HAP-1 (cell line): ENCODE data around the gene TIMM50.
"Not testable (repeated sequence)": the region's sequence is repeated elsewhere in the genome, so short reads cannot be mapped to it uniquely, and the experiment has no call there.

Source experiments
- DNase-seq, 2 experiments: peaks; one replicate each; pipeline ENCODE4 v3.0.0-alpha.2; 2016 to 2020; ENCODE audit warnings: low spot score in 2 of 2
- H3K27me3 ChIP-seq: fragments of 250-450 bp; sonication (Bioruptor Pico); 2 replicates; pipeline ENCODE4 v1.5.1; 2020; ENCODE audit warnings: low read depth, mild to moderate bottlenecking, moderate library complexity
- H3K36me3 ChIP-seq: fragments of 250-450 bp; sonication (Bioruptor Pico); replicated peaks from 2 replicates; pipeline ENCODE4 v1.5.1; 2020; ENCODE audit warnings: mild to moderate bottlenecking
- H3K4me1 ChIP-seq: fragments of 250-450 bp; sonication (Bioruptor Pico); 2 replicates; pipeline ENCODE4 v1.5.1; 2020; ENCODE audit warnings: mild to moderate bottlenecking
- H3K4me3 ChIP-seq: fragments of 250-450 bp; sonication (Bioruptor Pico); 2 replicates; pipeline ENCODE4 v1.5.1; 2020; ENCODE audit warnings: mild to moderate bottlenecking, moderate library complexity
- H3K9me3 ChIP-seq: fragments of 250-450 bp; sonication (Bioruptor Pico); 2 replicates; pipeline ENCODE4 v1.5.1; 2020; ENCODE audit warnings: mild to moderate bottlenecking, moderate library complexity
- in situ Hi-C: fragments of 300-500 bp; cut with MboI; formaldehyde crosslinking; loops from 3 replicates; pipeline ENCODE4 v1.14.3; 2020; ENCODE audit warnings: low sequenced_read_pairs, inconsistent platforms, mixed read lengths

TIMM50 gene

GRCh38 chr19:39448271-39448670, 32.4 kb upstream of the TIMM50 start:
- peaks cover 6% of the 10 kb centered on the region; the same call in 1 of the 2 replicates for H3K4me1 ChIP-seq
- no peak overlapping the region for H3K4me3 ChIP-seq
- H3K36me3 ChIP-seq = peaks cover 20% of the 10 kb centered on the region
- H3K9me3 ChIP-seq = no peaks in the 10 kb centered on the region
- H3K27me3 ChIP-seq = no peaks in the 10 kb centered on the region
- in situ Hi-C loops = loop anchor here (10.0 kb wide), 1 partner anchor 87 kb away; the partner anchor contains the start of gene EID2B
- no peak for DNase-seq

- no peaks in the 10 kb centered on the region for H3K9me3 ChIP-seq
- peaks cover 27% of the 10 kb centered on the region for H3K36me3 ChIP-seq
- no peak overlapping the region for H3K4me3 ChIP-seq
- peaks cover 6% of the 10 kb centered on the region; the same call in 1 of the 2 replicates for H3K4me1 ChIP-seq
- no peak for DNase-seq
- in situ Hi-C loops = loop anchor here (10.0 kb wide), 1 partner anchor 86 kb away; the partner anchor contains the start of gene EID2B
- H3K27me3 ChIP-seq = no peaks in the 10 kb centered on the region
Observed at GRCh38 chr19:39449116-39449797, 31.4 kb upstream of the TIMM50 start.

DNA sequence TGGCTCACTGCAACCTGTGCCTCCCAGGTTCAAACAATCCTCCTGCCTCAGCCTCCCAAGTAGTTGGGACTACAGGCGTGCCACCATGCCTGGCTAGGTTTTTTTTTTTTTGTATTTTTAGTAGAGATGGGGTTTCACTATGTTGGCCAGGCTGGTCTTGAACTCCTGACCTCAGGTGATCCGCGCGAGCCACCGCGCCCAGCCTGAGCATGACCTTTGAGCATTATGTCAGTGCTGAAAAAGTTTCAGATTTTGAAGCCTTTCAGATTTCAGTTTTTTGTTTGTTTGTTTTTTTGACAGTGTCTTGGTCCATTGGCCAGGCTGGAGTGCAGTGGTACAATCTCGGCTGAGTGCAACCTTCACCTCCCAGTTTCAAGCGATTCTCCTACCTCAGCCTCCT, 29.4 kb upstream of the TIMM50 start:
- H3K9me3 ChIP-seq, H3K4me3 ChIP-seq, H3K4me1 ChIP-seq, in situ Hi-C loops, DNase-seq, H3K27me3 ChIP-seq: not testable (repeated sequence)
- H3K36me3 ChIP-seq = peaks cover 33% of the 10 kb centered on the region

DNA sequence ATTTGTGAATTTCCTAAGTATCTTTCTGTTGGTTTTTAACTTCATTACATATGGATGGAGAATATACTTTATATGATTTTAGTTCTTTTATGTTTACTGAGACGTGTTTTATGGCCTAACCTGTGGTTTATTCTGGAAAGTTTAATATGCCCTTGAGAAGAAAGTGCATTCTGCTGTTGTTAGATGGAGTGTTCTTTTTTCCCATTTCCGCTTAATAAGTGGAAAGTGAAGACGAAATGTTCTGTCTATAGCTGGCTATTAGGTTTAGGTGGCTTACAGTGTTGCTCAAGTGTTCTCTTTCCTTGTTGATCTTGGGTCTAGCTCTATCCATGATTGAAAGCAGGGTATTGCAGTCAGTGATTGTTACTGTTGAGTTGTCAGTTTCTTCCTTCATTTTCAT, 17.2 kb upstream of the TIMM50 start:
- no peak for DNase-seq
- Histone ChIP-seq H3K9me3 (no peaks in the 10 kb centered on the region), H3K4me1 (no peaks in the 10 kb centered on the region), H3K4me3 (no peak overlapping the region), H3K27me3 (no peaks in the 10 kb centered on the region), H3K36me3 (peaks cover 65% of the 10 kb centered on the region)
- in situ Hi-C loops = no loop called here

DNA sequence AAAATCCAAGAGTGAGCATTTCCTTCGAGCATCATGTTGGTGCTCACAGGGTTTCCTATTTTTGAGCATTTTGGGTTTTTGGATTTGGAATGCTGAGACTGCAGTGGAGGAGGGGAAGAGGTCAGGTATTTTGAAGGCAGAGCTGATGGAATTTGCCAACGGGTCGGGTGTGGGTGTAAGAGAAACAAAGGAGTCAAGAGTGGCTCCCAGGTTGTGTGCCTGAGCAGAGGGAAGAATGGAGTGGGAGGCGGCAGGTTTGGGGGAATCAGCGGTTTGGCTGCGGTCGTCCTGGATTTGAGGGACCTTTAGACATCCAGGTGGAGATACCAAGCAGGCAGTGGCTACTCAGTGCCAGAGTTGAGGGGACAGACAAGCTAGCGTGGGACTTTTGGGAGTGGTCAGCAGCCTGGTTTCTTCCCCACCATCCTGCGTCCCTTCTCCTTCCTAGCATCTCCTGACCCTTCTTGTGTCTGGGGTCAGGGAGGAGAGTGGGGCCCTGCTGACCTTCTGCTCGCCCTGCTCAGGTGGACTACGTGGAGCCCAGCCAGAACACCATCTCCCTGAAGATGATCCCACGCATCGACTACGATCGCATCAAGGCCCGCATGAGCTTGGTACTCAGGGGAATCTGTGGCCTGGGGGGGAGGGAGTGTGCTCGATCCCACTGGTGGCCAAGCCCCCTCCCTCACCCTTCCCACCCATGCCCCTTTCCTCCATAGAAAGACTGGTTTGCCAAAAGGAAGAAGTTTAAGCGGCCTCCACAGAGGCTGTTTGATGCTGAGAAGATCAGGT, 14.5 kb upstream of the TIMM50 start:
- no peaks in the 10 kb centered on the region for H3K4me1 ChIP-seq
- in situ Hi-C loops = no loop called here
- H3K27me3 ChIP-seq = no peaks in the 10 kb centered on the region
- DNase-seq = no peak
- H3K36me3 ChIP-seq = peaks cover 67% of the 10 kb centered on the region
- no peaks in the 10 kb centered on the region for H3K9me3 ChIP-seq
- H3K4me3 ChIP-seq = no peak overlapping the region

DNA sequence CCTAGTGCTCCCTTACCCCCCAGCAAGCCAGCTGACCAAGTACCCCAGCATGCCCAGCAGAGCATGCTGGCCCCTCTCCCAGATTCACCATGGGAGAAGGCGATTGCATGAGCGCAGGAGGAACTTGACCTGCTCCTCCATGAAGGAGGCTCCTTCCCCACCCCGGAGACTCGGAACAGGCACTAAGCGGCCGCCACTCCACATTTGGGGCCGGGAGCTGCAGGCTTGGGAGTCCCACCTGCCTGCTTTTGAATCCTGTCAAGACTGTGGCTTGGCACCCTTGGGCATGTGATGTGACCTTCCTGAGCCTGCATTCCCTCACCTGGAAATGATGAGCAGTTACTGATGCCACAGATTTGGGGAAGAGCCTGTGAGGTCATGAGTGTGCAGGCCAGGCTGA, 12.7 kb upstream of the TIMM50 start:
- Histone ChIP-seq H3K36me3 (peaks cover 72% of the 10 kb centered on the region), H3K4me1 (no peaks in the 10 kb centered on the region), H3K9me3 (no peaks in the 10 kb centered on the region), H3K27me3 (no peaks in the 10 kb centered on the region), H3K4me3 (no peak overlapping the region)
- in situ Hi-C loops = no loop called here
- DNase-seq = no peak

DNA sequence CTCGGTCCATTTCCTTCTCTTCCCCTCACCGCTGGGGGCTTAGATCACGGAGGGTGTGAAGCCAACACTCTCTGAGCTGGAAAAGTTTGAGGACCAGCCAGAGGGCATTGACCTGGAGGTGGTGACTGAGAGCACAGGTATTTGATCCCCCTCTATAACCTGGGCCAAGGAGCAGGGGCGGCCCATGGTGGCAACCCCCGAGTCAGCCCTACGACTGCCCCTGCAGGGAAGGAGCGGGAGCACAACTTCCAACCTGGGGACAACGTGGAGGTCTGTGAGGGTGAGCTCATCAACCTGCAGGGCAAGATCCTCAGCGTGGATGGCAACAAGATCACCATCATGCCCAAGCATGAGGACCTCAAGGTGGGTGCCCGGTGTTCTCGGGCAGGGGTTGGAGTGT, 11.6 kb upstream of the TIMM50 start:
- in situ Hi-C loops = no loop called here
- H3K36me3 ChIP-seq = peaks cover 81% of the 10 kb centered on the region

DNA sequence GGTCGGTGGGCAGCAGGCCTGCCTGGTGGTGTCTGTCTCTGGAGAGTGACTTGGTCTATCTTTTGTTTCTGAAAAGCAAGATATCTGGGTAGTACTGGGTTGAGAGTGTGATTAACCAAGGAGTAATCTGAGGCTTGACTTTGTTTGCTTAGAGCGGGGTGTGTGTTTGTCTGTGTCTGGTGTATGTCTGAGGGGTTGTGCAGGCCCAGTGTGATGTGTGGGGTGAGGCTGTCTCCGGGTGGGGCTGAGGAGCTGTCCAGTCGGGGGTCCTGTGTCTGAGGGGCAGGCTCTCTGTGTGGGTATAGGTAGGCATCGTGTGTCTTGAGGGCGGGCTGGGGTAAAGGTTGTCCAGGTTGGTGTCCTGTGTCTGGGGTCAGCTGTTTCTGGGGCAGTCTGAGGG, 11.1 kb upstream of the TIMM50 start:
- in situ Hi-C loops = no loop called here
- DNase-seq = no peak
- Histone ChIP-seq H3K4me3 (no peak overlapping the region), H3K27me3 (no peaks in the 10 kb centered on the region), H3K9me3 (no peaks in the 10 kb centered on the region), H3K4me1 (no peaks in the 10 kb centered on the region), H3K36me3 (peaks cover 84% of the 10 kb centered on the region)

More for the DNA sequence above, 11.6 kb upstream of the TIMM50 start:
- DNase-seq = no peak
- H3K27me3 ChIP-seq = no peaks in the 10 kb centered on the region
- H3K4me1 ChIP-seq = no peaks in the 10 kb centered on the region
- no peak overlapping the region for H3K4me3 ChIP-seq
- no peaks in the 10 kb centered on the region for H3K9me3 ChIP-seq

DNA sequence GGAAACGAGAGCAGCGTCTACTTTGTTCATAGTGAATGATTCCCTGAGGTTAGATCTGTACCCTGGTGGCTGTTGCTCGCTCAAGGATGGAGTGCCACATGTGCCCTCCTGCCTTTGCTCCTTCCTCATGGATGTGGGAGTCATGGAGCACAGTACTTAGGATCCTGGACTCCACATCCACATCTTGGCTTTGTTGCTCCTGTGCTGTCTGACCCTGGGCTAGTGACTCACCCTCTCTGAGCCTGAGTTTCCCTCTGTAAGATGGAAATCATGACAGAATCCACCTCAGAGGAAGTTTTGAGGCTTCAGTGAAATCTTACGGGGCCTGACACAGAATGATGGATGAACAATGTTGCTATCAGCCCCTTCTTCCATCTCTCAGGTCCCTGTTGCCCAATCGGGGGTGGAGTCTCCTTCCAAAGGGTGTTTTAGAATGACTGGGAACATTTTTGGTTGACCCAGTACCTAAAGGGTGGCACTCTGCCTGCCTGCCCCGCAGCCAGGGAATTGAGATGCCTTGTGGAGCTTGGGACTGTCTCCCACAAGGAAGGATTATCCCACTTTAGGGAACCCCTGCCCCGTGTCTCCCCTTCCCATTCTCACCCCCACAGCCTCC, 9.8 kb upstream of the TIMM50 start:
- H3K4me1 ChIP-seq = no peaks in the 10 kb centered on the region
- DNase-seq = no peak
- H3K9me3 ChIP-seq = no peaks in the 10 kb centered on the region
- H3K36me3 ChIP-seq = peaks cover 80% of the 10 kb centered on the region
- no peak overlapping the region for H3K4me3 ChIP-seq
- no peaks in the 10 kb centered on the region for H3K27me3 ChIP-seq
- in situ Hi-C loops = no loop called here

DNA sequence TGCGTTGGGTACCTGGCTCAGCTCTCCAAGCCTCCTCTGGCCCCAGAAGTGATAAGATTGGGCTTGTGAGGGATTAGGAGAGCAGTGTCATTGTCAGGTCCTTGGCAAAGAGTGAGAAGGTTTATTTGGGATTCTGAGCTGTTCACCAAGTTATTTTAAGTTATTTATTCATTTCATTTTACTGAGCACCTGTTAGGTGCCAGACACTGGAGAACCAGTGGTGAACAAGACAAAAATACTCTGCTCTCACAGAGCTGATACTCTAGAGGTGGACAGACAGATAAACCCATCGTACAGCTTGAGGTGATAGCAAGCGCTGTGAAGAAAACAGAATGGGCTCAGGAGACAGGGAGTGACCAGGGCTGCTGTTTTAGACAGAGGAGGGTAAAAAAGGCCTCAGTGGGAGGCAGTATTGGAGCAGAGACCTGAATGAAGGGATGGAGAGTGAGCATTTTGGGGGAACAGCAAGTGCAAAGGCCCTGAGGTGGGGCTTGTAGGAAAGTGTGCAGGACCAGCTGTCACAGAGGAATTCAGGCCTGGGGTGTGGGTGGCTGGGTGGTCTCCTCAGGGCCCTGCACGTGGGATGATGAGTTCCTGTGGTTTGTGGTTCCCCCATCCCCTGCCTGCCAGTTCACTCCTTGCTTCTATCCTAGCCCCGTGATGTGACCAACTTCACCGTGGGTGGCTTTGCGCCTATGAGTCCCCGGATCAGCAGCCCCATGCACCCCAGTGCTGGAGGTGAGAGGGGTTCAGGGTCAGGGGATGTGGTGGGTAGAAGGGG, 8.7 kb upstream of the TIMM50 start:
- H3K36me3 ChIP-seq = peaks cover 79% of the 10 kb centered on the region

GRCh38 chr19:39472746-39473442, 7.7 kb upstream of the TIMM50 start:
- H3K27me3 ChIP-seq = no peaks in the 10 kb centered on the region
- no peaks in the 10 kb centered on the region for H3K9me3 ChIP-seq
- no peak overlapping the region for H3K4me3 ChIP-seq
- H3K36me3 ChIP-seq = peaks cover 71% of the 10 kb centered on the region
- no peak for DNase-seq
- no peaks in the 10 kb centered on the region for H3K4me1 ChIP-seq
- in situ Hi-C loops = no loop called here

More for the DNA sequence above, 8.7 kb upstream of the TIMM50 start:
- H3K9me3 ChIP-seq = no peaks in the 10 kb centered on the region
- H3K4me3 ChIP-seq = no peak overlapping the region
- DNase-seq = no peak
- no peaks in the 10 kb centered on the region for H3K27me3 ChIP-seq
- no peaks in the 10 kb centered on the region for H3K4me1 ChIP-seq
- in situ Hi-C loops = no loop called here

DNA sequence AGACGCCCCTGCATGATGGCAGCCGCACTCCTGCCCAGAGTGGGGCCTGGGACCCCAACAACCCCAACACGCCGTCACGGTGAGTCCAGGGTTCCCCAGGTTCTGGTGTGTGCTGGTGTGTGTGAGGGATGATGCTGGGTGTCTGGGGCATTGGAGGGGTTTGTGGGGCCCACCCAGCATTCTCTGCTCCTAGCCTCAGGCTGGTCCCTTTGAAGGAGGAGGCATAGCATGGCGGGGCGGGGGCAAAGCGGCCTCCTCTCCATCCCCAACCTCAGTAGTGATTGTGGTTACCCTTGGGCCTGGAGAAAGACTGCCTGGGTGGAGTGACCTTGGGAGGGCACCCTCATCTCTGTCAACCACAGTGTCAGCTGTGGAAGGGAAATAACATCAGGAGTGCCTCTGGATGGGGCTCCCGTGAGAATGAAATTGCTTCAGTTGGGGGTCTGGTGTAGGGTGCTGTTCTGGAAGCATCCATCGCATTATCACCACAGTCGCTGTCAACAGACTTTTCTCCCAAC, 7.1 kb upstream of the TIMM50 start:
- Histone ChIP-seq H3K4me1 (no peaks in the 10 kb centered on the region), H3K9me3 (no peaks in the 10 kb centered on the region), H3K36me3 (peaks cover 65% of the 10 kb centered on the region), H3K4me3 (no peak overlapping the region), H3K27me3 (no peaks in the 10 kb centered on the region)
- in situ Hi-C loops = no loop called here
- DNase-seq = no peak

DNA sequence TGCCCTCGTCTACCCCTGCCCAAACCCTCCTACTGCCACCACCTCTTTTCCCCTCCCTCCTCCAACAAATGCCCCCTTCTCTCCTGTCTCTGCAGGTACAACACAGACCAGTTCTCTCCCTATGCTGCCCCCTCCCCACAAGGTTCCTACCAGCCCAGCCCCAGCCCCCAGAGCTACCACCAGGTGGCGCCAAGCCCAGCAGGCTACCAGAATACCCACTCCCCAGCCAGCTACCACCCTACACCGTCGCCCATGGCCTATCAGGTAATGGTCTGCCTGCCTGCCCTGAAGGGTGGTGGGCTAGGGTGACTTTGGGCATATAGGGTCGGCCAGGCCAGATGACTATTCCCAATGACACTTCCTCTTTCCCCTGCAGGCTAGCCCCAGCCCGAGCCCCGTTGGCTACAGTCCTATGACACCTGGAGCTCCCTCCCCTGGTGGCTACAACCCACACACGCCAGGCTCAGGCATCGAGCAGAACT, 6.5 kb upstream of the TIMM50 start:
- peaks cover under 1% of the 10 kb centered on the region for H3K4me1 ChIP-seq
- peaks cover 59% of the 10 kb centered on the region for H3K36me3 ChIP-seq
- H3K4me3 ChIP-seq = no peak overlapping the region
- no peaks in the 10 kb centered on the region for H3K9me3 ChIP-seq
- H3K27me3 ChIP-seq = no peaks in the 10 kb centered on the region
- DNase-seq = peak; percentile 34 to 87
- in situ Hi-C loops = no loop called here
